ENCODE data around the gene MAN1C1. TPM values are rescaled to one million over a fixed set of nuclear protein-coding genes. Genes with fewer than 3 reads are reported as not detected.

The MAN1C1 gene
- total and polyA plus RNA-seq, 8 donors: 4.3 to 33.9 (median 6.1) TPM

DNA sequence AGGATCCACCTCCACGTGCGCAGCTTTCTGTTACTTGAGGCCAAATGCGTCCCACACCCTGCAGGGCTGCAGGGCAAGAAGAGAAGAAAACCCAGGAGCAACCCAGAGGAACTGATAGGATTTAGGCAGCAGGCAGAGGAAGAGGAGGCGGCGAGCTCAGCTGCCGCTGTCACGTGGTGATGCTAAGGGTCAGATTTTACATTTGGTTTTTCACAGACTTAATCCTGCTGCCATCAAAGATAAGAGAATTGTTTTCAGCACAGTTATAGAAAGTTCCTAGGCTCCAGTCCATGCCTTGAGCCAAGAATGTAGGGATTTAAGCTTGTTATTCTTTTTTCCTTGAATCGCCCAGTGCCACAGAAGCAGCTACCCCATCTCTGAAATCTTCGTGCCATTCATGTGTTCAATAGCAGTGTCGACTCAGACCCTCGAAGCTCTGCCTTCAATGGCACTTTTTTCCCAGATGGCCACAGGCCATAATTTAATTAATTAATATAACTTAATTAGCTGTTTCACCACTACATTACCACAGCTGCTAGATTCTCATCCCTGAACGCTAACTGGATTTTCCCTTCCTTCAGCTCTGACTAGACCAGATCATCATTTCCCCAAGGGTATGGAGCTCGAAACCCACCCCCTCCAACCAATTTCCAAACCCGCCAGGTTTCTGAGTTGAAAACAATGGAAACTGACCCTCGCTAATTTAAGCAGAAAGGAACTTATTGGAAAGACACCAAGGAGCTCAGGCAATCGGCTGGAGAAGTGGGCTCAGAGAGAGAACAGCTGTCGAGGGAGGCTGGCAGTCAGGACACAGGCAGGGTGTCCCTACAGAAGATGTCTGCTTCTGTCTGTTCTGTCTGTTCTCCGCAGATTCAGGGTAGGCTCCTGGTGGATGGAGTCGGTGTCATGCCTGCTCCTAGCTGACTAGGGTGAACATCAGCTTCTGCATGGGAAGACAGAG, 37.0 kb upstream of the MAN1C1 start:
- Histone ChIP-seq H3K36me3 (no peaks in the 10 kb centered on the region), H3K9me3 (no peaks in the 10 kb centered on the region), H3K27ac (no peak overlapping the region), H3K4me1 (peaks cover 0 to 7% (median 0%) of the 10 kb centered on the region in 4 donors), H3K27me3 (no peaks in the 10 kb centered on the region), H3K4me3 (no peak overlapping the region)
- DNase-seq: no peak
- intact Hi-C loops (cut with DNase I; ENCODE audit: low total_unique reads): no loop called here
- TF ChIP-seq POLR2AphosphoS5 (IDR thresholded peaks at IDR 0.05) (no peak), POLR2A (IDR thresholded peaks at IDR 0.05) (no peak)
- WGBS, 5 donors: 74 to 83% (median 81%) methylated on average over 16 to 19 of the region's 19 CpGs

- intact Hi-C loops (cut with DNase I; ENCODE audit: low total_unique reads): no loop called here
- Histone ChIP-seq H3K27ac (no peak overlapping the region), H3K4me3 (no peak overlapping the region), H3K4me1 (peaks cover 0 to 7% (median 0%) of the 10 kb centered on the region in 4 donors), H3K36me3 (no peaks in the 10 kb centered on the region), H3K27me3 (no peaks in the 10 kb centered on the region), H3K9me3 (no peaks in the 10 kb centered on the region)
- TF ChIP-seq POLR2A (IDR thresholded peaks at IDR 0.05): no peak
- TF ChIP-seq EP300 (IDR thresholded peaks at IDR 0.05): no peak
- TF ChIP-seq POLR2AphosphoS5 (IDR thresholded peaks at IDR 0.05): no peak
- no peak for TF ChIP-seq CTCF (IDR thresholded peaks at IDR 0.05)
- WGBS, 5 donors: 73 to 88% (median 75%) methylated on average over 5 to 6 of the region's 6 CpGs
- no peak for DNase-seq
Measured at GRCh38 chr1:25580927-25581326, 35.7 kb upstream of the MAN1C1 start.

GRCh38 chr1:25581764-25582163, 34.8 kb upstream of the MAN1C1 start:
- H3K27ac ChIP-seq: no peak overlapping the region
- peaks cover 0 to 13% (median 0%) of the 10 kb centered on the region in 4 donors for H3K4me1 ChIP-seq
- no peak for TF ChIP-seq CTCF (IDR thresholded peaks at IDR 0.05)
- no peak for TF ChIP-seq POLR2A (IDR thresholded peaks at IDR 0.05)
- no peak for TF ChIP-seq POLR2AphosphoS5 (IDR thresholded peaks at IDR 0.05)
- no peak for TF ChIP-seq EP300 (IDR thresholded peaks at IDR 0.05)
- no peak overlapping the region for H3K4me3 ChIP-seq
- no peak for DNase-seq
- no peaks in the 10 kb centered on the region for H3K27me3 ChIP-seq
- 61 to 76% (median 72%) methylated on average over 5 of the region's 5 CpGs for WGBS, 5 donors
- no peaks in the 10 kb centered on the region for H3K36me3 ChIP-seq
- intact Hi-C loops (cut with DNase I; ENCODE audit: low total_unique reads): no loop called here
- H3K9me3 ChIP-seq: no peaks in the 10 kb centered on the region

GRCh38 chr1:25583519-25584370, 32.8 kb upstream of the MAN1C1 start:
- H3K27ac ChIP-seq: no peak overlapping the region
- intact Hi-C loops (cut with DNase I; ENCODE audit: low total_unique reads): no loop called here
- H3K4me1 ChIP-seq: peaks cover 0 to 17% (median 0%) of the 10 kb centered on the region in 4 donors
- H3K4me3 ChIP-seq: no peak overlapping the region
- H3K9me3 ChIP-seq: no peaks in the 10 kb centered on the region
- WGBS, 5 donors: 84 to 88% (median 86%) methylated on average over 14 of the region's 14 CpGs
- DNase-seq: no peak
- no peaks in the 10 kb centered on the region for H3K27me3 ChIP-seq
- no peak for TF ChIP-seq CTCF (IDR thresholded peaks at IDR 0.05)
- no peak for TF ChIP-seq POLR2AphosphoS5 (IDR thresholded peaks at IDR 0.05)
- TF ChIP-seq POLR2A (IDR thresholded peaks at IDR 0.05): no peak
- H3K36me3 ChIP-seq: no peaks in the 10 kb centered on the region
